ENCODE data around the gene EPB42.

EPB42 gene

DNA sequence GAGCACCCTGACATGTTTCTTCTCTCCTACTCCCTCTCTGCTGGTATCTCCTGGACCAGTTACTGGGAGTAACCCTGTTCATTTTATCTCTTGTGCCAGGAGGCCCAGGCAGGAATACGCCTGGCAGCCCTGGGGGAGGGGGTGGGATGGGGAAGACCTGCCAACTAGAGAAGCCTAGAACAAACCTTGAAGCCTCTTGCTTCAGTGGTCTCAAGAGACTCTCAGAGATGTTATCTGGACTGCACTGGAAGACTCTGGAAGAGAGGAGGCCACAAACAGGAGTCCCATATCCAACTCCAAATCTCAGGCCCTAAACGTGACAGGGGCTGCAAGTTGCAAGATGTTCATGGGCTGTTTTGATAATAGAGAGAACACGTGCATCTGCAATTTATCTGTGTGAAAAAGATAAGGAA, at the start of gene EPB42:
Gene EPB42 (minus strand): TSS at position 28 of the 413 bp plus-strand sequence. CDS start 193 bp downstream, outside the sequence.
- DNase-seq, result no peak

- no peak for DNase-seq
Measured at GRCh38 chr15:43270113-43270665, 49.4 kb upstream of the EPB42 start.

- DNase-seq, result no peak
Measured at GRCh38 chr15:43268111-43269105, 47.6 kb upstream of the EPB42 start.

DNA sequence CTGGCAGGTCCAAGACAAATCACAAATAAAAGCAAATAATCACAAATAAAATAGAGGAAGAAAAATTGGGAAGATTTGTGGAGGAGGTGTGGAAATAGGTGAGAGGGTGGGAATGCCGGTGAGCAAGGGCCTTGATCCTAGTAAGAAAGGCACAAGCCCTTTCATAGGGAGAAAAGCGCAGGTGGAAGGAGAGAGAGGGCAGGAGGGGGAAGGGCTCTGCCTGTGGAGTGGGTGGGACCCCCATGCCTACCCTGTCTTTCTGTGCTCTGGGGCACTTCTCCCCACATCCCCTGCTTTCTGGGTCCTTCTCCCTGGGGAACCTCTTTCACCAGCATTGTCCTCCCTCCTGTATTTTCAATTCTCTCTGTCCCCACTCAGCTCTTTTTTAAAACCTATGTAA, 46.6 kb upstream of the EPB42 start:
- no peak for DNase-seq

DNA sequence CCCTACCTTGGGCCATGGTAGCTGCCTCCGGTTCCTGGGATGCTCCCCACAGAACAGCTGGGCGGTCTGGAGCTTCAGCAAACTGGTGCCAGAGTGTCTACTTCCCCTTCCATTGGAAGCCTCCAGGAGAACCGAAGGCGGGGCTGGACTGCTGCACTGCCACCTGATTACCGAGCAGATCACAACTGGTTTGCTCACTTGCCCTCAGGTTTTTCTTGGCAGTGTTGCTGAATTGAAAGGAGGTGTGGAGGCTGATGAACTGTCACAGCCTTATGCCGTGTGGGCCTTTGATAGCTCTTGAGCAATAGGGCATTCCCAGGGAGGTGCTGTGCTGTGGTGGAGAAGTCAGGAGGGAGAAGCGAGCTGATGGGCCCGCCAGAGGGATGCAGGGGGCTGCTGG, 46.0 kb upstream of the EPB42 start, which contains the start of gene TGM5:
Gene TGM5 (minus strand): TSS at position 95 of the 400 bp plus-strand sequence. CDS start 79 bp downstream, at position 16.
- no peak for DNase-seq

GRCh38 chr15:43266386-43266785, 45.6 kb upstream of the EPB42 start:
- DNase-seq, result no peak

GRCh38 chr15:43260011-43260615, 39.3 kb upstream of the EPB42 start:
- no peak for DNase-seq

DNA sequence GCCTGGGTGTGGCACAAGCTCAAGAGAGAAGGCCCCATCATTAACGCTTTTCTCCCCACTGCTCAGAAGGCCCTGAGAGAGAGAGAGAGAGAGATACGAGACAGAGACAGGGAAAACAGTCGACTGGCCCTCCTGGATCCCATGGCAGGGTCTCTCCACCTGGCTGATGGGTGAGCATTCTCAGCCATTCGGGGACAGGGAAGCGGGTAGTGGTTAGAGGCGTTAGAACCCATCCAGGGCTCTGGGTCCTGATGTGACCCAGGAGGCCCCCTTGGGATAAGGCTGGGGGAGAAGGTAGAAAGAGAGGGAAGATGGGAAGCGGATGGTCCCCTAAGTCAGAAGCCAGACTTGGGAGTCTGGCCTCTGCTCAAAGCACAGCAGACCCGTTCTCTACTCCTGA, 38.0 kb upstream of the EPB42 start:
- DNase-seq, result no peak

GRCh38 chr15:43256341-43256740, 35.5 kb upstream of the EPB42 start:
- no peak for DNase-seq

GRCh38 chr15:43255376-43255775, 34.6 kb upstream of the EPB42 start:
- DNase-seq, result no peak

- no peak for DNase-seq
Measured at GRCh38 chr15:43253431-43254403, 32.9 kb upstream of the EPB42 start.

GRCh38 chr15:43251871-43252250, 31.0 kb upstream of the EPB42 start:
- no peak for DNase-seq

- DNase-seq, result no peak
Measured at GRCh38 chr15:43251185-43251870, 30.5 kb upstream of the EPB42 start.

GRCh38 chr15:43250785-43251184, 30.0 kb upstream of the EPB42 start:
- no peak for DNase-seq

DNA sequence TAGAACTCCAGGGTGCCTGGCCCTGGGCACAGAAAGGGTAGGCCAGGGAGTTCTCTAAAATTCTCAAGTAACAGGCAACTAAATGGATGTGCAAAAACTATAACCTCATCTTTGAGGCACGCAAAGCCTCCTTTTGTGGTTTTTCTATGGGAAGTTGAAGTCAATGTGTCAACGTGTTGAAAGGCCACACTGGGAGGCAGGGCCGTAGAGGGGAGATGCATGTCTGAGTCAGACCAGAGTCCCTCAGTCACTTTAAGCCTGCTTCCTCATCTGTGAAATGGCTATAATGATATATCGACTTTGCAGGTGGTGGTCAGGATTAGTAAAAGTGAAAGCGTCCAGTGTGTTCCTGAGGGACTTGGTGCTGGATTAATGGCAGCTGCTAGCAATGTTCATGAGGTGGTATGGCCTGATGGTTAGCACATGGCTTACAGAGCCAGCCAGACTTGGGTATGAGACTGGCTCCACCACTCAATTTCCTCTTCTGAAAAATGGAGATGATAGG, 28.9 kb upstream of the EPB42 start:
- DNase-seq, result no peak

DNA sequence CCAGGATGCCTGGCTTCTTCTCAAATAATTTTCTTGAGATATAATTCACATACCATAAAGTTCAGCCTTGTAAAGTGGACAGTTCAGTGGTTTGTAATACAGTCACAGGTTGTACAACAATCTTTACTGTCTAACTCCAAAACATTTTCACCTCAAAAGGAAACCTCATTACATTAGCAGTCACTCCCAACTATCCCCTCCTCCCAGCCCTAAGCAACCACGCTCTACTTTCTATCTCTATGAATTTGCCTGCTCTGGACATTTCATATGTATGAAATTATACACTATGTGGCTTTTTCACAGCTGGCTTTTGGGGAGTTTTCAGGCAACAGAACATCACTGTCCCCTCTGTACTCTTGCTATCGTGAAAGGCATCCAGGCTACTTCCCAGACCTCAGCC, 28.4 kb upstream of the EPB42 start:
- DNase-seq, result no peak

- DNase-seq, result no peak
Measured at GRCh38 chr15:43246261-43246774, 25.5 kb upstream of the EPB42 start.

DNA sequence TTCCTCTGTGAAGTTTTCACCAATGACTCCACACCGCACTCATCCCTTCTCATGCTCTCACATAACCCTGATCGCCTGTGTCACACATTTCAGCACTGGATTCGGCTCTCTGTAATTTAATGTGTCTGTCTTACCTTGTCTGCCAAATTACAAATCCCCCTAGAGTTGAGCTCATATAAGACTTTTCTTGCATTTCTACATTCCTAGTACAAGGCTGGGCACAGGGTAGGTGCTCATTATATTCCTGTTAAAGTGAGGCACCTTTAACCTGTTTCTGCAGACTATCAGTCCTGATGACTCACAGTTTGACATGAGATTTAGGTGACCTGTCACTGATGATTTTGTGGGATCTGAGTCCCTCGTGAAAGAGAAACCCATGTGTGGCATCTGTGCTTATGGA, 23.3 kb upstream of the EPB42 start:
- no peak for DNase-seq

- no peak for DNase-seq
Measured at GRCh38 chr15:43243020-43243645, 22.3 kb upstream of the EPB42 start.

GRCh38 chr15:43242616-43243015, 21.8 kb upstream of the EPB42 start:
- DNase-seq, result no peak

DNA sequence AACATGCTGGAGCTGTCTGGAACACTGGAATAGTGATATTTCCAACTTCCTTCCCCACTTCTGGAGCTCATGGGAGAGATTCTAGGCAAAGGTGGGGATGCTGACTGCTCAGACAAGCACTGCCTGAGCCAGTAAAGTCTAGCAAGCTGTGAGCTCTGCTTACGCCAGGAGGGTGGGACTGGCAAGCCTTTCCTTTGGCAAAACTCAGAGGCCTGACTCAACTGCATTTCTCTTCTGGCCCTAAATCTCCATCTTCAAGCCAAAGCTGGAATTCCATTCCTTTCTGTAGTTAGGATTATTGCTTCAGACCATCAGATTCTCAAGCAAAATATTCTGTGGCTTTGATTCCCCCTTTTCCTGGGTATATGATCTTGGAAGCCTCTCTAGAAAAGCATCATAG, 20.3 kb upstream of the EPB42 start:
- DNase-seq, result no peak
